GM18505 (cell line): Measurements from ENCODE around the gene KDM4B.

ENCODE experiments used
- ATAC-seq: cut with Tn5 transposase; IDR thresholded peaks from one replicate; pipeline ENCODE4 v1.9.1; 2021; ENCODE audit not compliant: unreplicated experiment
- POLR2A ChIP-seq: IDR thresholded peaks from 4 replicates; pipeline ENCODE4 v1.6.1; 2011; ENCODE audit warnings: borderline replicate concordance; ENCODE audit not compliant: insufficient read depth, insufficient read length; ENCODE audit errors: extremely low read depth

Gene KDM4B

DNA sequence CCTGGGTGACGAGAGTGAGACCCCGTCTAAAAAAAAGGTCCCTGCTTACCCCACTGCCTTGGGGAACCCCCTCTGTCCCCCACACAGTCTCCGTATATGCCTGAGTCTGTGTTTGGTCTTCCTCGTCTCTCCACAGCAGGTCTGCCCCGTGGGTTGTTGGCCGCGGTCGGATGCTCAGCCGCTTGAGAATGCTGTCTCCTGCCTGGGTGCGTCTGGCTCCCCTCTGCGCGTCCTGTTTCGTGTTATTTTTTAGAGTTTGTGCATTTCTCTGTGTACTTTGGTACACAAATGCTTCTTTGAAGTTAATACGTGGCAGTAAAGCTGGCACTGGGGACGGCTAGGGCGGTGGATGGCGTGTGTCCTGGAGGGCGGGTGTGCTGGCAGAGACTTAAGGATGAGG lies 34.9 kb downstream of the KDM4B start:
- TF ChIP-seq POLR2A = no peak
- no peak for ATAC-seq

DNA sequence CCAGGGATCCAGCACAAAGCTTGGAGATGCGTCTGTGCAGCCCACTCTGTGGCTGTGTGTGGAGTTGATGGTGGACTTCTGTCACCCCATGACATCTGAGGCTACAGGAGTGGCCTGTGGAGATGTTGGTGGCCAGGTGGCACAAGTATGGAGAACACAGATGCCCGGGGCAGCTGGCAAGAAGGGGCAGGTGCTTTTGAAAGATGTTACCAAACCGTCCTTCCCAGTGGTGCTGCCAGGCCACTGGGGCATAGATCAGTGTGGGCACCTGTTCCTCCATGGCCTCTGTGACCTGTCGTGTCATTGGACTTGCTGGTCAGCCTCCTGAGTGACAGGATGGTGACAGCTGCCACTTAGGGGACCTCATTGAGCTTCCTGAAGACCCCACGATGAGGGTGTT lies 36.2 kb downstream of the KDM4B start:
- no peak for ATAC-seq
- TF ChIP-seq POLR2A = no peak

DNA sequence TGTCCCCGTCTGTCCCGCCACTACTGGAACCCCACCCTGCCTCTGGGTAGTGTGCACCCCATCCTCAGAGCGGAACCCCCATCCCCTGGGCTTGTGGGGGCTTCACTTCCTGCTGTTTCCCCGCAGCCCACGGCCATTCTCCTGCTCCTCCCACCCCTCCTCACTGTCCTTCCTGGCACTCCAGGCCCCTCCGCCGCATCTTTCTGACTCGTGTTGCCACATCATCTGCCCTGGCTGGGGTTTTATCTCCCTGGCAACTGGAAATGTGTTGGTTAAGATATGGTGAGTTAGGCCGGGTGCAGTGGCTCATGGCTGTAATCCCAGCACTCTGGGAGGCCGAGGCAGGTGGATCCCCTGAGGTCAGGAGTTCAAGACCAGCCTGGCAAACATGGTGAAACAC lies 37.3 kb downstream of the KDM4B start:
- no peak for ATAC-seq
- TF ChIP-seq POLR2A = no peak

DNA sequence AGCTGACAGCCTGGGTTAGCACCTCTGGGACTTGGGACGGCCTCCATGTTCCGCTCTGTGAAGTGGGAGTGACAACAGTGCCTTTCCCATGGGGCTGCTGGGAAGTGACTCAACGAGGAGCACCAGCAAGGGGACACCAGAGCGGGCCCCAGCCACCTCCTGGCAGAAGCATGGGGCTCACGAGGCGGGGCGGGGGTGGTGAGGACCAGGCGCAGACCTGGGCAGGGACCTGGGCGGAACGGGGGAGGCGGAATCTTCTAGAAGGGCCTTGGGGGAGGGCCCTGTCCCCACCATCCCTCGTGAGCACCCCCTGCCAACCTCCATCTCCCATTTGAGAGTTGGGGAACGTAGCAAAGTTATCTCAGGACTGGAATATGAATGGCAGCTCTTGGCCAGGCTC lies 37.9 kb downstream of the KDM4B start:
- ATAC-seq = no peak
- no peak for TF ChIP-seq POLR2A

DNA sequence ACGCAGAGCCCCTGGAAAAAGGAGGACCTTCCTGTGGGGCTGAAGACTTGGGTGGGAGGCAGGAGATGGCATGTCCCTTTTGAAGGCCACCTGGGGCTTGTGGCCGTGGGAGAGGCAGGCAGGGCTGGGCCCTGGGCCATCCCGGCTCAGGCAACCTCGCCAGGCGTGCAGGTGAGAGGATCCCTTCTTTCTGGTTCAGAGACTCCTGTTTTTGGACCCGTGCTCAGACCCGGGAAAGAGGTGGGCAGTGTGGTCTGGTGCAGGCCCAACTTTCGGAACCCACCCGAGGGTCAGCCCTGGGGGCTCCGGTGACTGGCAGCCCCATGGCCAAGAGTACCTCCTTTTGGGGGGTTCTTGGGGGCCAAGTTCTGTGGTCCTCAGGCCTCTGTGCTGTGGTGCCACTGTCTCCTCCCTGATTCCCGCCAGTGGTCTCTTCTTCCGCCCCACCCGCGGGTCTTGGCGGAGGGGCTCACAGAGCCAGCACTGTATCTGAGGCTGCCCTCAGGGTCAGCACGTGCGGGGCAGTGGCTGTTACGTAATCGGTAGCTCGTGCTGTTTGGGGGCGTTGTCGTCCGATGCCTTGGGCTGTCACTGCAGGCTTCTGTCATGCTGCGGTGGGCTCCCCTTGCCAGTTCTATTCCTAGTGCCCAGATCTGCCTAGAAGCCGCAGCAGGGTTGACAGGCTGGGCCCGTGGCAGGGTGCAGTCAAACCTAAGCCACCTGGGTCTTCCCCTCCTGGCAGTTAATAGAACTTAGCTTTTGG lies 42.7 kb downstream of the KDM4B start:
- no peak for TF ChIP-seq POLR2A
- ATAC-seq = no peak

DNA sequence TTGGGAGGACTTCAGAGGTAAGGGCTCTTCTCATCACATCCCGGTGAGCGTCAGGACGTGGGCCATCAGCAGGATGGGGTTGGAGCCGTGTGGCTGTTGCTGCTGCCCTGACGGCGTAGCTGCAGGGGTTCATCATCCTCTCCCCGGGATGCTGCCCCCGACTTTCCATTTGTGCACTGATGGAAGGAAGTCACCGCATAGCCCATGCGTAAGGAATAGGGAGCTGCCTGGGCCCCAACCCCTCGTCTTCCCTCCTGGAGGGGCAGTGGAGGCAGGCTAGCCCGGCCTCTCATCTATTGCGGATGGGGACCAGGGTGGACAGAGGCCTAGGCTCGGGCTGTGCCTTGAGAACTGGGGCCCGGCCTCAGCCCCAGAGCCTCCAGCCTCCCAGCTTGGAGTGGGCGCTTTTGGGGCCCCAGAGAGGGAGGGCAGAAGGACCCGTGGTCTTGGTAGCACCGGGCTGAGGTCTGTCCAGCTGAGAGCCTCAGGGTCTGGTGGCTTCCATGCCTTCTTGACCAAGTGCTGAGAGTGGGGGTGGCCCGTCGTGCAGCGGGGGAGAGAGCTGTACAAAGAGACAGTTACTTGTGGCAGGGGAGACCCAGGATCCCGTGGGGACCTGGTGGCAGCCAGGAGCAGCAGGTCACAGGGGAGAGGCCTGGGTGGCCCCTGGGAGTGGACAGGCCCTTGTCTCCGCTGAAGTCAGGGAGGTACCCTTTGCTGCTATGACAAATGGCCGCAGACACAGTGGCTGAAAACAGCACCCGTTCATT lies 44.0 kb downstream of the KDM4B start:
- TF ChIP-seq POLR2A = no peak
- no peak for ATAC-seq

DNA sequence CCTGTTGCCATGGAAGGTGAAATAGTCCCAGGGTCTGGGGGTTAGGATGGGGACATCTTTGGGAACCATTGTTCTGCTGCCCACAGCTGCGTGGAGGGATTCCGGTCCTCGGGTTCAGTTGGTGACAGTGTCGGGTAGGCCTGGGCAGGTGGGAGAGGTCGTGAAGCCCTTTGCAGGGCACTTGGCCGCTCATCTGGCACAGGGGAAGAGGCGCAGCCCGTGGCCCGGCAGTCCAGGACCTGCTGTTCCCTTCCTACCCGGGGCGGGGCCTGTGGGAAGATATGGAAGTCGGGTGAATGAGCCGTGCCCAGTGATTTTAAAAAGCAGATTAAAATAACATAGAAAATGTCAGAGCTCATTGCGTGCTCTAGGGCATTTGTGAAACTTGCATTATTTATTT lies 44.8 kb downstream of the KDM4B start:
- no peak for TF ChIP-seq POLR2A
- no peak for ATAC-seq

DNA sequence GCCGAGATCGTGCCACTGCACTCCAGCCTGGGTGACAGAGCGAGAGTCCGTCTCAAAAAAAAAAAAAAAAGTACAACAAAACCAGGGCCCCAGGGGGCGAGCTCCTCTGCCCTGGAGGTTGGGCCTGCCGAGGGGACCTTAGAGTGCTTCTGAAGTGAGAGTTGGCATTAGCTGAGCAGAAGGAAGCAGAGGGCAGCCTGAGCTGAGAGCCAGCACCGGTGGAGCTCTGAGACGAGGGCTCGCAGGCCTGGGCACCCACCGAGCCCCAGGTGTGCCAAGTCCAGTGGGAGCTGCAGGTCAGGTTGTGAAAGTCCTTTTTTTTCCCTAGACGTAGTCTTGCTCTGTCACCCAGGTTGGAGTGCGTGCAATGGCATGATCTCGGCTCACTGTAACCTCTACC lies 46.0 kb downstream of the KDM4B start:
- no peak for TF ChIP-seq POLR2A
- ATAC-seq = no peak

DNA sequence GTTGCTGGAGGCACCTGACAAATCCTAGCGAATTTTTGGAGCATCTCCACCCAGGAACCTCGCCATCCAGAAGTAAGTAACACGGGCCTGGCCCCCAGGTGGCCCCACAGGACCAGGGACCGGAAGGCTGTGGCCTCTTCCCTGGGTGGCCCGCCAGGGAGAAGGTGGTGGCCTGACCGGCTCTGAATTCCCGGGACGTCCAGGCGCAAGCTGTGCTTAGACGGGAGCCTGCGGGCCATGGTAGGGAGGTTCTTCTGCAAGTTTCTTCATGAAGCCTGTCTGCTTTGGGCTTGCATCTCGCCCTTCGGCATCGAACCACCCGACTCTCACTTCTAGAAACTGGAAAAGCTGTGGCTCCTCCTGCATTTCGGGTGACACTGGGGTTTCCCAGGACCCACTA lies 47.4 kb downstream of the KDM4B start:
- TF ChIP-seq POLR2A = no peak
- no peak for ATAC-seq

DNA sequence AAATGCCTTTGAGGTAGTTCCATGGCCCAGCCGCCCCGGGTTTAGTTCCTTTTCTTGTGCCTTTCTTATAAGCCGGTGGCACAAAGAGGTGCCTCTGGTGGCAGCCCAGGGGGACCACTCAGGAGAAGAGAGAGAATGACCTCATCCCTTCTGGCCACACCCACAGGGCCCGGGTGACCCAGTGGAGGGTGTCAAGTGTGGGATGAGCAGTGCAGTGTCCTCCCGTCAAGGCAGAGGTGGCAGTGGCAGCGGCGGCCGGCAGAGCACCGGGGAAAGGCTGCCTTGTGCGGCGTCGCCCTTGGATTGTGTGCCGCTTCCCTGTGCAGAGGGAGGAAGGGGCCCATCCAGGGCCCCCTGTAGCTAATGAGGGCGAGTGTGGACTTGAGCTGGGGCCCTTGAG lies 47.9 kb downstream of the KDM4B start:
- no peak for ATAC-seq
- TF ChIP-seq POLR2A = no peak

DNA sequence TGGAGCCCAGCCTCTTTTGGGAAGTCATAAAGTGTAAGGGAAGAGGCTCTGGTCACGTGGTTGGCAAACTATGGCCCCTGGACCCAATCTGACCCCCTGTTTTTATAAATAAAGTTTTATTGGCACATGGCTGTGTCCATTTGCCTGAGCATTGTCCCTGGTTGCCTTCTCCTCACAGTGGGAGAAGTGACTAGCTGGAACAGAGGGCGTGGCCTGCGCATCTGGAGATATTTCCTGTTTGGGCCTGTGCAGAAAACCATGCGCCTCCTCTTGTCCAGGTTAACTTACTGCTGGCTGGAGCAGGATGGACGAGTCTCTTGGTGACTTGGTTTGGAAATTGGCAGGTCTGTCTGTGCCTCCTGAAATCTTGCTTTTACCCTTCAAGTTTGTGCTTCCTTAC lies 48.3 kb downstream of the KDM4B start:
- no peak for ATAC-seq
- no peak for TF ChIP-seq POLR2A

DNA sequence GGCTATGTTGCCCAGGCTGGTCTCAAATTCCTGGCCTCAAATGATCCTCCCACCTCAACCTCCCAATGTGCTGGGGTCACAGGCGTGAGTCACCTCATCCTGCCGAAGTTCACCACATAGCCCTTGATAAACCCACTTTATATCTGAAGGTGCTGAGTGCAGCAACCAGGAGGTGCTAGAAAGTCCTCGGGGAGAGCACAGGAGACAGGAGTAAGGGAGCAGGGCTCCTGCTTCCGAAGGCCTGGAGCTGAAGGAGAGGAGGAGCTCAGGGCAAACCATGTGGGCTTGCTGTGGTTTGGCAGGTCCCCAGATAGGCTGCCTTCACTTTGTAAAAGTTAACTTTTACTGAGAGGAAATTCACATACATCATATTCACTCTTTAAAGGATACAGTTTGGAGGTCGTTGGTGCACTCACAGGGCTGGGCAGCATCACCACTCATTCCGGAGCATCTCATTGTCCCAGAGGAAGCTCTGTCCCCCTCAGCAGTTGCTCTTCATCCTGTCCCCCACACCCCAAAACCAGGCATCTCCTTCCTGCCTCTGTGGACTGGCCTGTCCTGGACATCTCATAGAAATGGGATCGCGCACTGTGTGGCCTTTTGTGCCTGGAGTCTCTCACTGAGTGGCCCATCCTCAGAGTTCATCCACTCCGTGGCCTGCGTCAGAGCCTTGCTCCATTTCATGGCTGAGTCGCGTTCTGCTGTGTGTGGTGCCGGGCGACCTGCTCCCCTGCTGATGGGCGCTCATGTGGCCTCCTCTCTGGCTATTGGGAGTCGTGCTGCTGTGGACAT lies 49.5 kb downstream of the KDM4B start:
- ATAC-seq = no peak

DNA sequence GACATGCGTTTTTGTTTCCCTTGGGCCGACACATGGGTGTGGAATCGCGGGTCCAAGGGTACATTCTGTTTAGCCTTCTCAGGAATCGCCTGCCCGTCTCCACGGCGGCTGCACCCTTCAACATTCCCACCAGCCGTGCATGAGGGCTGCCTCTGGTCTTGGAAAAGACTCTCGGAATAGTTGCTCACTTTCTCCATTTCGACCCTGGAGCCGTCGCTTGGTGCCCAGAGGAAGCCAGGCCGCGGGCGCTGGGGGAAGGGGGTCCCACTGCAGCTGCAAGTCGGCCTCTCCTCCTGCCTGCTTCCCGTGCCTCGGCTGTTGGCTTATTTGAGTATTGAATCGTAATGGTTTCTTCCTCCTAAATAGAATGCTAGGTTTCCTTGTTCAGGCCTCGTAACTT lies 51.5 kb downstream of the KDM4B start:
- no peak for ATAC-seq
- no peak for TF ChIP-seq POLR2A

More for the DNA sequence above, 49.5 kb downstream of the KDM4B start:
- no peak for TF ChIP-seq POLR2A
